Activated gamma-delta T cell (primary cell): Measurements from ENCODE around the gene PLS3.

Experiments
- DNase-seq: peaks from one replicate; lab custom pipeline; 2025; lab: John Stamatoyannopoulos, UW

Gene PLS3

GRCh38 chrX:115693476-115693875, 132.5 kb downstream of the PLS3 start:
- no peak for DNase-seq

GRCh38 chrX:115694028-115694427, 133.1 kb downstream of the PLS3 start:
- DNase-seq, result no peak

GRCh38 chrX:115696039-115696438, 135.1 kb downstream of the PLS3 start:
- no peak for DNase-seq

GRCh38 chrX:115696939-115697338, 136.0 kb downstream of the PLS3 start:
- DNase-seq, result no peak

GRCh38 chrX:115697806-115698205, 136.8 kb downstream of the PLS3 start:
- DNase-seq, result no peak
